Stomach (tissue), 9 donors: ENCODE results near the gene MMP25. TPM values are rescaled to one million over a fixed set of nuclear protein-coding genes. Genes with fewer than 3 reads are reported as not detected.
A peak's percentile ranks its signal among the peaks of the same experiment; 100 is the strongest.

Experiments used
- DNase-seq, 2 donors: peaks; one replicate each; pipeline versions ENCODE4 v3.0.0 to v3.0.0-alpha.2; 2013 to 2019
- H3K27ac ChIP-seq, 5 donors: fragments of 200-600 bp in 4 of 5; sonication (generic) in 4 of 5; one replicate each; pipeline ENCODE4 v1.5.1; 2013 to 2019; ENCODE audit warnings: mild to moderate bottlenecking in 1 of 5, moderate library complexity in 1 of 5
- H3K27me3 ChIP-seq, 3 donors: fragments of 200-600 bp; sonication (generic); one replicate each; pipeline ENCODE4 v1.5.1; 2017 to 2019; ENCODE audit warnings: mixed run types in 1 of 3
- H3K36me3 ChIP-seq, 4 donors: fragments of 200-600 bp; sonication (generic); 1 replicate in 3 of 4; 2 replicates in 1 of 4; pipeline ENCODE4 v1.5.1; 2016 to 2019
- H3K4me1 ChIP-seq, 4 donors: fragments of 200-600 bp; sonication (generic); one replicate each; pipeline ENCODE4 v1.5.1; 2016 to 2019
- H3K4me3 ChIP-seq, 4 donors: fragments of 200-600 bp; sonication (generic) in 3 of 4; one replicate each; pipeline ENCODE4 v1.5.1; 2016 to 2019; ENCODE audit warnings: mild to moderate bottlenecking in 1 of 4
- H3K9me3 ChIP-seq, 4 donors: fragments of 200-600 bp; sonication (generic); one replicate each; pipeline ENCODE4 v1.5.1; 2016 to 2019
- CTCF ChIP-seq, 7 experiments: fragments of 450-650 bp in 4 of 7; fragments of 200-600 bp in 3 of 7; sonication (generic) in 3 of 7; IDR thresholded peaks; one replicate each; pipeline ENCODE4 v1.5.1; 2016 to 2019; ENCODE audit warnings: antibody characterized with exemption in 7 of 7, control low read depth in 2 of 7, mild to moderate bottlenecking in 1 of 7
- EP300 ChIP-seq: sonication (generic); formaldehyde crosslinking; IDR thresholded peaks from one replicate; pipeline ENCODE4 v1.6.1; 2017; ENCODE audit warnings: antibody characterized with exemption
- POLR2A ChIP-seq, 4 donors: fragments of 450-650 bp; IDR thresholded peaks; one replicate each; pipeline ENCODE4 v1.6.1; 2016; ENCODE audit warnings: antibody characterized with exemption in 4 of 4, control low read depth in 2 of 4, mild to moderate bottlenecking in 1 of 4, moderate library complexity in 1 of 4
- POLR2AphosphoS5 ChIP-seq, 3 donors: sonication (generic); formaldehyde crosslinking; IDR thresholded peaks; one replicate each; pipeline ENCODE4 v1.6.1; 2016; ENCODE audit warnings: antibody characterized with exemption in 3 of 3
- WGBS, 5 donors: extraction: QIAGEN DNeasy Blood & Tissue Kit in 3 of 5; methylation state at CpG; one replicate each; pipeline versions ENCODE4 v1.1.5 to v1.1.7; 2013 to 2018; 5-methylcytosine and 5-hydroxymethylcytosine counted together
- intact Hi-C: fragments of 100-400 bp; cut with DNase I; formaldehyde crosslinking; loops from one replicate; pipeline ENCODE4 v1.15.1; 2023; ENCODE audit warnings: low total_unique reads
- polyA plus RNA-seq, 3 donors: library from polyadenylated mRNA; stranded (reverse); fragments of 200-250 nt; gene quantifications; one replicate each; pipeline ENCODE4 v1.2.3, GENCODE V29; 2013
- total RNA-seq, 5 donors: library from RNA; depleted of rRNA; stranded (reverse); fragments of >200 nt; gene quantifications; one replicate each; pipeline versions ENCODE4 v1.1.0 to v1.2.3, GENCODE V29; 2014 to 2016
- donor health status: healthy with polysubstance abuse.
- donor health status: Bipolar disorder and iron deficiency.
- donor health status: healthy.

The MMP25 gene
- total and polyA plus RNA-seq, 8 donors, result 0.48 to 2.9 (median 1.1) TPM; not detected in 3

- H3K27me3 ChIP-seq, result peaks cover 5 to 90% (median 46%) of the 10 kb centered on the region in 3 donors
- intact Hi-C loops, result no loop called here
- no peaks in the 10 kb centered on the region for H3K9me3 ChIP-seq
- 28 to 41% (median 32%) methylated on average over 14 to 17 of the region's 17 CpGs for WGBS, 5 donors
- H3K27ac ChIP-seq, result peak overlapping the region in 3 of 5 donors; percentile 3 to 67 (median 55)
- no peaks in the 10 kb centered on the region for H3K36me3 ChIP-seq
- peak overlapping the region in 1 of 4 donors; percentile 17 for H3K4me3 ChIP-seq
- DNase-seq, result peak in 1 of 2 donors; percentile 81
- TF ChIP-seq POLR2AphosphoS5 (IDR thresholded peaks at IDR 0.05), result no peak
- TF ChIP-seq CTCF (IDR thresholded peaks at IDR 0.05), result no peak
- no peak for TF ChIP-seq EP300
- TF ChIP-seq POLR2A (IDR thresholded peaks at IDR 0.05), result no peak
- peaks cover 36 to 80% (median 52%) of the 10 kb centered on the region in 4 donors for H3K4me1 ChIP-seq
Observed at GRCh38 chr16:3007957-3008689, 38.2 kb upstream of the MMP25 start.

- no peak overlapping the region for H3K4me3 ChIP-seq
Observed at GRCh38 chr16:3008690-3009037, 37.7 kb upstream of the MMP25 start.

GRCh38 chr16:3009568-3010390 is 36.6 kb upstream of the MMP25 start:
- intact Hi-C loops, result no loop called here
- Histone ChIP-seq H3K4me1 (peaks cover 32 to 75% (median 44%) of the 10 kb centered on the region in 4 donors), H3K9me3 (no peaks in the 10 kb centered on the region), H3K36me3 (no peaks in the 10 kb centered on the region), H3K27ac (peak overlapping the region in 4 of 5 donors; percentile 0 to 44 (median 26)), H3K4me3 (no peak overlapping the region), H3K27me3 (peaks cover 5 to 98% (median 54%) of the 10 kb centered on the region in 3 donors)
- WGBS, 5 donors, result 24 to 39% (median 35%) methylated on average over 17 to 21 of the region's 21 CpGs
- peak; percentile 80 to 95 for DNase-seq
- TF ChIP-seq EP300 (no peak), CTCF (IDR thresholded peaks at IDR 0.05) (no peak), POLR2AphosphoS5 (IDR thresholded peaks at IDR 0.05) (no peak)

More at GRCh38 chr16:3008690-3009037, 37.7 kb upstream of the MMP25 start:
- H3K27ac ChIP-seq, result peak overlapping the region in 1 of 5 donors; percentile 67
- TF ChIP-seq POLR2A (IDR thresholded peaks at IDR 0.05) (no peak), CTCF (IDR thresholded peaks at IDR 0.05) (no peak), POLR2AphosphoS5 (IDR thresholded peaks at IDR 0.05) (no peak), EP300 (no peak)
- intact Hi-C loops, result no loop called here
- peaks cover 32 to 78% (median 48%) of the 10 kb centered on the region in 4 donors for H3K4me1 ChIP-seq
- peak in 1 of 2 donors; percentile 69 for DNase-seq
- no peaks in the 10 kb centered on the region for H3K36me3 ChIP-seq
- WGBS, 5 donors, result 54 to 81% (median 68%) methylated on average over 4 of the region's 4 CpGs
- peaks cover 5 to 92% (median 51%) of the 10 kb centered on the region in 3 donors for H3K27me3 ChIP-seq
- H3K9me3 ChIP-seq, result no peaks in the 10 kb centered on the region

GRCh38 chr16:3010510-3010909 is 35.9 kb upstream of the MMP25 start:
- Histone ChIP-seq H3K9me3 (no peaks in the 10 kb centered on the region), H3K27ac (no peak overlapping the region), H3K4me3 (no peak overlapping the region), H3K27me3 (peaks cover 5 to 96% (median 54%) of the 10 kb centered on the region in 3 donors), H3K4me1 (peaks cover 32 to 69% (median 40%) of the 10 kb centered on the region in 4 donors), H3K36me3 (no peaks in the 10 kb centered on the region)
- DNase-seq, result no peak
- WGBS, 5 donors, result 85 to 91% (median 88%) methylated on average over 8 of the region's 8 CpGs
- no peak for TF ChIP-seq POLR2AphosphoS5 (IDR thresholded peaks at IDR 0.05)
- no peak for TF ChIP-seq CTCF (IDR thresholded peaks at IDR 0.05)
- TF ChIP-seq EP300, result no peak
- TF ChIP-seq POLR2A (IDR thresholded peaks at IDR 0.05), result no peak
- intact Hi-C loops, result no loop called here
